Caco-2 (cell line): ENCODE data around the gene INO80E. TPM values are rescaled to one million over a fixed set of nuclear protein-coding genes. Genes with fewer than 3 reads are reported as not detected.

Experiments used
- Bru-seq: library from RNA; stranded (reverse); fragments of 400-500 nt; gene quantifications from one replicate; lab custom pipeline; 2021; lab: Mats Ljungman, UMichigan
- BruChase-seq, 2 experiments: library from RNA; stranded (reverse); fragments of 400-500 nt; gene quantifications; one replicate each; lab custom pipeline; 2021; lab: Mats Ljungman, UMichigan
- BruUV-seq: library from RNA; stranded (reverse); fragments of 400-500 nt; replicated peaks from 2 replicates; lab custom pipeline; 2021; lab: Mats Ljungman, UMichigan
- CTCF ChIA-PET: fragments of 300-600 bp; sonication (Branson Sonifier 250); formaldehyde crosslinking; loops from one replicate; lab custom pipeline; 2022; ENCODE audit warnings: antibody characterized with exemption; lab: Charles Lee
- POLR2A ChIA-PET: fragments of 300-600 bp; sonication (Branson Sonifier 250); formaldehyde crosslinking; loops from one replicate; lab custom pipeline; 2022; ENCODE audit warnings: antibody characterized with exemption; lab: Charles Lee
- DNase-seq, 2 experiments: peaks; one replicate each; pipeline versions ENCODE4 v3.0.0 to v3.0.0-alpha.2; 2020 to 2022
- H3K27me3 ChIP-seq: replicated peaks from 2 replicates; pipeline ENCODE4 v1.6.0; 2011; ENCODE audit warnings: low read length; ENCODE audit not compliant: control insufficient read depth, insufficient read depth
- H3K36me3 ChIP-seq: 2 replicates; pipeline ENCODE4 v1.5.1; 2011; ENCODE audit warnings: low read length; ENCODE audit not compliant: control insufficient read depth, insufficient read depth
- H3K4me1 ChIP-seq: fragments of 250-450 bp; sonication (Bioruptor Pico); 2 replicates; pipeline ENCODE4 v1.5.1; 2020; ENCODE audit warnings: mild to moderate bottlenecking
- H3K4me3 ChIP-seq: 2 replicates; pipeline ENCODE4 v1.5.1; 2011; ENCODE audit warnings: low read depth, mild to moderate bottlenecking, control low read depth, low read length
- H3K9me3 ChIP-seq: fragments of 250-450 bp; sonication (Bioruptor Pico); 2 replicates; pipeline ENCODE4 v1.5.1; 2020; ENCODE audit warnings: mild to moderate bottlenecking, moderate library complexity
- H3K27ac Mint-ChIP-seq: one replicate; pipeline ENCODE4 v1.8.0; 2022; ENCODE audit warnings: mixed read lengths; ENCODE audit not compliant: unreplicated experiment
- H3K27me3 Mint-ChIP-seq: one replicate; pipeline ENCODE4 v1.8.0; 2022; ENCODE audit warnings: mixed read lengths; ENCODE audit not compliant: insufficient read depth, unreplicated experiment
- H3K36me3 Mint-ChIP-seq: one replicate; pipeline ENCODE4 v1.8.0; 2022; ENCODE audit warnings: mild to moderate bottlenecking, mixed read lengths; ENCODE audit not compliant: insufficient read depth, unreplicated experiment
- H3K4me1 Mint-ChIP-seq: one replicate; pipeline ENCODE4 v1.8.0; 2022; ENCODE audit warnings: low read depth, mixed read lengths; ENCODE audit not compliant: unreplicated experiment
- H3K4me3 Mint-ChIP-seq: one replicate; pipeline ENCODE4 v1.8.0; 2022; ENCODE audit warnings: mild to moderate bottlenecking, moderate library complexity, mixed read lengths; ENCODE audit not compliant: unreplicated experiment
- H3K9me3 Mint-ChIP-seq: one replicate; pipeline ENCODE4 v1.8.0; 2022; ENCODE audit warnings: mixed read lengths; ENCODE audit not compliant: unreplicated experiment
- CTCF ChIP-seq, 2 experiments: fragments of 200-600 bp in 1 of 2; IDR thresholded peaks; 1 replicate in 1 of 2; 2 replicates in 1 of 2; pipeline versions ENCODE4 v1.5.1 to v1.8.0; 2011 to 2022; ENCODE audit warnings: antibody characterized with exemption in 1 of 2, control low read depth in 1 of 2, inconsistent platforms in 1 of 2, low read depth in 1 of 2, low read length in 1 of 2, mild to moderate bottlenecking in 1 of 2, moderate library complexity in 1 of 2; ENCODE audit not compliant: insufficient read depth in 1 of 2, severe bottlenecking in 1 of 2, unreplicated experiment in 1 of 2
- intact Hi-C: fragments of 100-400 bp; cut with micrococcal nuclease; formaldehyde crosslinking; loops from one replicate; pipeline ENCODE4 v1.10.0; 2022; ENCODE audit not compliant: unreplicated experiment
- long read RNA-seq: library from polyadenylated mRNA; stranded (forward); transcript quantifications from one replicate; pipeline ENCODE4 v2.0.0, GENCODE V29; 2022
- total RNA-seq: library from RNA; stranded (reverse); gene quantifications from 2 replicates; pipeline ENCODE4 v1.2.3, GENCODE V29; 2022

Gene INO80E
- total RNA-seq (58.6 and 58.8 TPM in 2 replicates), Bru-seq, nascent RNA (percentile 66 among the genes with signal in this experiment), BruChase-seq, experiment 1, labeled RNA remaining after a 2-hour chase (percentile 70 among the genes with signal in this experiment), BruChase-seq, experiment 2, labeled RNA remaining after a 6-hour chase (percentile 76 among the genes with signal in this experiment)
- long read RNA-seq, transcript INO80E-207 (7 exons, 2,103 nt): major isoform, 8 of 16 reads
- long read RNA-seq, partial matches to known transcripts: 2 of 16 reads
- long read RNA-seq, other reads (novel, unspliced or antisense): 3 of 16 reads

- Histone ChIP-seq H3K9me3 (no peaks in the 10 kb centered on the region), H3K4me1 (peaks cover 11% of the 10 kb centered on the region; the same call in 1 of the 2 replicates), H3K4me3 (peak within 1 kb of the TSS; percentile 68), H3K27me3 (no peaks in the 10 kb centered on the region), H3K36me3 (no peaks in the 10 kb centered on the region)
- intact Hi-C loops: loop anchor here (1.0 to 10.0 kb wide), 2 partner anchors 34 to 181 kb away; partner anchors contain the start of genes PAGR1, PRRT2 and TMEM219
- H3K27ac Mint-ChIP-seq: peak within 1 kb of the TSS; percentile 65
- ChIA-PET CTCF (interaction anchor here (1.2 kb wide), 1 partner anchor 23 kb away, joined by 4 read pairs; no protein-coding TSS in a partner anchor), POLR2A (interaction anchor here (0.5 to 1.6 kb wide), 3 partner anchors 15 to 71 kb away, joined by 9 to 15 read pairs (median 10); partner anchors contain the start of genes KCTD13 and TAOK2)
- H3K4me1 Mint-ChIP-seq: peaks cover 12% of the 10 kb centered on the region
- peak; percentile 97 to 98 for DNase-seq
- H3K36me3 Mint-ChIP-seq: peaks cover 44% of the 10 kb centered on the region
- TF ChIP-seq CTCF (IDR thresholded peaks at IDR 0.05; ENCODE audit: insufficient read depth in 1 of 2, low read depth in 1 of 2, low read length in 1 of 2, severe bottlenecking in 1 of 2, unreplicated experiment in 1 of 2): no peak
- peak within 1 kb of the TSS; percentile 99 for H3K4me3 Mint-ChIP-seq
- no TSS peak for BruUV-seq
- H3K9me3 Mint-ChIP-seq: no peaks in the 10 kb centered on the region
- H3K27me3 Mint-ChIP-seq: no peaks in the 10 kb centered on the region
Observed at GRCh38 chr16:29995911-29996765, at the start of gene INO80E. Gene INO80E (plus strand): TSS chr16:29996241. CDS start chr16:29996311, 70 bp downstream.

- DNase-seq: no peak
- peaks cover 10% of the 10 kb centered on the region for H3K9me3 Mint-ChIP-seq
- TF ChIP-seq CTCF (IDR thresholded peaks at IDR 0.05; ENCODE audit: insufficient read depth in 1 of 2, low read depth in 1 of 2, low read length in 1 of 2, severe bottlenecking in 1 of 2, unreplicated experiment in 1 of 2): no peak
- ChIA-PET POLR2A (interaction anchor here (0.6 kb wide), 1 partner anchor 14 kb away, joined by 3 read pairs; the partner anchor contains the start of gene TMEM219), CTCF (no interaction called here)
- Histone ChIP-seq H3K4me1 (peaks cover 26% of the 10 kb centered on the region), H3K9me3 (peaks cover 4% of the 10 kb centered on the region), H3K4me3 (no peak overlapping the region), H3K27me3 (no peaks in the 10 kb centered on the region), H3K36me3 (no peaks in the 10 kb centered on the region)
- H3K27me3 Mint-ChIP-seq: no peaks in the 10 kb centered on the region
- no peak overlapping the region for H3K4me3 Mint-ChIP-seq
- H3K4me1 Mint-ChIP-seq: peaks cover 8% of the 10 kb centered on the region
- peaks cover 17% of the 10 kb centered on the region for H3K36me3 Mint-ChIP-seq
- intact Hi-C loops: no loop called here
- no TSS peak for BruUV-seq
- no peak overlapping the region for H3K27ac Mint-ChIP-seq
Observed at GRCh38 chr16:29947897-29948296, 48.1 kb upstream of the INO80E start.
